ENCODE measurements around the gene HPCA. TPM values are rescaled to one million over a fixed set of nuclear protein-coding genes. Genes with fewer than 3 reads are reported as not detected.
A peak's percentile ranks its signal among the peaks of the same experiment; 100 is the strongest.

The HPCA gene
- total RNA-seq, 2 donors from 2014 or later: 0.38 TPM; not detected in 1

- ATAC-seq (no peak), DNase-seq (ENCODE audit: low spot score) (no peak)
- H3K27me3 Mint-ChIP-seq: peaks cover 53 to 58% of the 10 kb centered on the region in 2 donors
- H3K4me1 Mint-ChIP-seq (ENCODE audit: low read depth in 2 of 2): peaks cover 6 to 20% of the 10 kb centered on the region in 2 donors
- no peaks in the 10 kb centered on the region for H3K36me3 Mint-ChIP-seq
- H3K4me3 Mint-ChIP-seq: no peak overlapping the region
- H3K27ac Mint-ChIP-seq: no peak overlapping the region
- H3K9me3 Mint-ChIP-seq: no peaks in the 10 kb centered on the region
Observed at GRCh38 chr1:32888677-32889420, 2.6 kb downstream of the HPCA start.

DNA sequence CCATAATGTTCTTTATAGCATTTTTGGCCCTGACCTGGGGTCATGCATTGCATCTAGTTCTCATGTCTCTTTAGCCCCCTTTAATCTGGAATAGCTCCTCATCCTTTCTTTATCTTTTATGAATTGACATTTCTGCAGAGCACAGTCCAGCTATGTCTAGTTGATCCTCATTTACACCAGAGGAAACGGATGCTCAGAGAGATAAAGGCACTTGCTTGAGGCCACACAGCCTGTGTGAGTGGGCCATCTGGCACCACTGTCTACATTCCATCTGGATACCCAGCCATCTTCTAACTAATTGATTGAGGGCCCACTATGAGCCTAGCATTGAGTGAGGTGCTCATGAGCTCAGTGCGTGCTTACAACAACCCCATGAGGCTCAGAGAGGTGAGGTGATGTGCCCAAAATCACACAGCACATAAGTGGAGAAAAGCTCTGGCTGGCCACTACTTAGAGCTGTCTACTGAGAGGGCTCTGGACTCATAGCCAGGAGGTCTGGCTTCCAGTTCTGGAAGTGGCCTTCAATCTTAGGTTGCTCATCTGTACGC lies 3.5 kb downstream of the HPCA start:
- H3K27me3 Mint-ChIP-seq: peaks cover 48 to 53% of the 10 kb centered on the region in 2 donors
- no peaks in the 10 kb centered on the region for H3K36me3 Mint-ChIP-seq
- H3K4me3 Mint-ChIP-seq: no peak overlapping the region
- H3K27ac Mint-ChIP-seq: no peak overlapping the region
- DNase-seq (ENCODE audit: low spot score) (no peak), ATAC-seq (no peak)
- H3K9me3 Mint-ChIP-seq: no peaks in the 10 kb centered on the region
- peaks cover 6 to 20% of the 10 kb centered on the region in 2 donors for H3K4me1 Mint-ChIP-seq (ENCODE audit: low read depth in 2 of 2)

GRCh38 chr1:32890516-32891240 lies 4.4 kb downstream of the HPCA start:
- no peak for ATAC-seq
- peaks cover 0 to 14% of the 10 kb centered on the region in 2 donors for H3K4me1 Mint-ChIP-seq (ENCODE audit: low read depth in 2 of 2)

DNA sequence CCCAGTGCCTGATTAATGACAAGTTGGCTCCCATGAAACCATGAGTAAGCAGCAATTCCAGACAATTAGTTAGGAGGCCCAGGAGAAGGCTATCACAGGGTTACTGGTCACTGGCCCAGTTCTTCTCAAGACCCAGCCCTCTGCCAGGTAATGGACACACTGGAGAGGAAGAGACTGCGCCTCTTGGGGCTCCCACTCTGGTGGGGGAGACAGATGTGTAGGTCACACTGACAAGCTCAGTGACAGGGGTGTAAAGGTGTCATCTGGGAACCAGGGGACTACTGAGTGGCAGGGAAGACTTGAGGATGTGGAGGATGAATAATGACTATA lies 4.9 kb downstream of the HPCA start:
- Mint-ChIP-seq H3K27ac (no peak overlapping the region), H3K4me3 (no peak overlapping the region), H3K4me1 (ENCODE audit: low read depth in 2 of 2) (peaks cover 0 to 14% of the 10 kb centered on the region in 2 donors), H3K9me3 (no peaks in the 10 kb centered on the region), H3K36me3 (no peaks in the 10 kb centered on the region), H3K27me3 (peaks cover 40 to 47% of the 10 kb centered on the region in 2 donors)
- ATAC-seq (no peak), DNase-seq (ENCODE audit: low spot score) (no peak)

More at GRCh38 chr1:32890516-32891240, 4.4 kb downstream of the HPCA start:
- no peak overlapping the region for H3K4me3 Mint-ChIP-seq
- H3K9me3 Mint-ChIP-seq: no peaks in the 10 kb centered on the region
- no peaks in the 10 kb centered on the region for H3K36me3 Mint-ChIP-seq
- no peak for DNase-seq (ENCODE audit: low spot score)
- no peak overlapping the region for H3K27ac Mint-ChIP-seq
- peaks cover 42 to 44% of the 10 kb centered on the region in 2 donors for H3K27me3 Mint-ChIP-seq

DNA sequence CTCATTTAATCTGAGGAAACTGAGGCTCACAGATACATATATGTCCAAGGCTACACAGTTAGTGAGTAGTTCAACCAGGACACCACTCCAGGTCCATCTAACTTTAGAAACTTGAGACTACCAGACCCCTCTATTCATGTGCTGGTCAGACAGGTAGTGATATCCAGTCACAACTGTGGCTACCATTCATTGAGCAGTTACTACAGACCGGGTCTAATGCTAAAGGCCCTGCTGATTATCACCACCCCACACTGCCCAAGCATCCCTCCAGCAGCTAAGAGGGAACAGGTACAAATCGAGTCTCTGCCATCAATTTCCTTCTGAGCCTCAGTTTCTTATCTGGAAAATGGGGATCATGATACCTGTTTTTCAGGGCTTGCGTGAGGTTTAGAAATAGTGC lies 5.3 kb downstream of the HPCA start:
- Mint-ChIP-seq H3K9me3 (no peaks in the 10 kb centered on the region), H3K4me3 (peak overlapping the region; percentile 53), H3K27me3 (peaks cover 43 to 49% of the 10 kb centered on the region in 2 donors), H3K4me1 (ENCODE audit: low read depth in 2 of 2) (peaks cover 0 to 14% of the 10 kb centered on the region in 2 donors), H3K36me3 (no peaks in the 10 kb centered on the region), H3K27ac (no peak overlapping the region)
- no peak for DNase-seq (ENCODE audit: low spot score)
- no peak for ATAC-seq

DNA sequence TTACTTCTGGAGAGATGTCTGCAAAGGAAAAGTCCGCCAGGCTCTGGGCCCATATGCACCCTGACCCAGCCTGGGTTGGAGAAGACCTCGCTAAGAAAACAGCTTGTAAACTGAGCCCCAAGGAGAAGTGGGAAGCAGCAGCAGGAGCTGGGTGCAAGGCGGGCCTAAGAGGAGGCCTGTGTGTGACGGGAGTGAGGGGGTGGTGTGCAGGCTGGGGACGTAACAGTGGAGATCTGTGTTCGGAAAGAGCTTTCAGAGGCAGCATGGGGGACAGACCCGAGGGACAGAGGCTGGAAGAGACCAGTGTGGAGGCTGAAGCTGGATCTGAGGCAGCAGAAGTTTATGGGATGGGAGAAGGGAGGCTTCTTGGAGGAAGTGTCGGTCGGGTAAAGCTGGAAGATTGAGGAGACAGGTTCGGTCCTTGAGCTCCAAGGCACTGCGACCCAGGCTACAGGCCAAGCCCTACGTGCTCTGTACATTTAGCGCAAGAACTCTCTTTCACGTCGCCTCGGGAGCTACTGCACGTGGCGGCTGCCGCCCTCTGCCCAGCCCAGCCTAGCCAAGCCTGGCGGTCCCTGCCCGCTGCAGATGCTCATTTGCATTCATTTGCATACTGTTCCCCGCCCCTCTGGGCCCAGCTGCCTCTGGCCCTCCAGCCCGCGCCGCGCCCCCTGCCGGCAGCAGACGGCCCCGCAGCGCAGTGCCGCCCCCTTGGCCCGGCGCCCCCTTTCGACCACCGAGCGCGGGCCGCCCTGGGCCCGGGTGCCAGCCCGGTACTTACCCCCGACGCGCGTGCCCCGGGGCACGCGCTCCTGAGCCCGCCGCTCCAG lies 6.3 kb downstream of the HPCA start:
- DNase-seq (ENCODE audit: low spot score) (no peak), ATAC-seq (peak; percentile 53 to 72)
- Mint-ChIP-seq H3K27ac (no peak overlapping the region), H3K9me3 (no peaks in the 10 kb centered on the region), H3K27me3 (peaks cover 38 to 40% of the 10 kb centered on the region in 2 donors), H3K4me3 (peak overlapping the region; percentile 53), H3K4me1 (ENCODE audit: low read depth in 2 of 2) (peaks cover 0 to 8% of the 10 kb centered on the region in 2 donors), H3K36me3 (no peaks in the 10 kb centered on the region)

DNA sequence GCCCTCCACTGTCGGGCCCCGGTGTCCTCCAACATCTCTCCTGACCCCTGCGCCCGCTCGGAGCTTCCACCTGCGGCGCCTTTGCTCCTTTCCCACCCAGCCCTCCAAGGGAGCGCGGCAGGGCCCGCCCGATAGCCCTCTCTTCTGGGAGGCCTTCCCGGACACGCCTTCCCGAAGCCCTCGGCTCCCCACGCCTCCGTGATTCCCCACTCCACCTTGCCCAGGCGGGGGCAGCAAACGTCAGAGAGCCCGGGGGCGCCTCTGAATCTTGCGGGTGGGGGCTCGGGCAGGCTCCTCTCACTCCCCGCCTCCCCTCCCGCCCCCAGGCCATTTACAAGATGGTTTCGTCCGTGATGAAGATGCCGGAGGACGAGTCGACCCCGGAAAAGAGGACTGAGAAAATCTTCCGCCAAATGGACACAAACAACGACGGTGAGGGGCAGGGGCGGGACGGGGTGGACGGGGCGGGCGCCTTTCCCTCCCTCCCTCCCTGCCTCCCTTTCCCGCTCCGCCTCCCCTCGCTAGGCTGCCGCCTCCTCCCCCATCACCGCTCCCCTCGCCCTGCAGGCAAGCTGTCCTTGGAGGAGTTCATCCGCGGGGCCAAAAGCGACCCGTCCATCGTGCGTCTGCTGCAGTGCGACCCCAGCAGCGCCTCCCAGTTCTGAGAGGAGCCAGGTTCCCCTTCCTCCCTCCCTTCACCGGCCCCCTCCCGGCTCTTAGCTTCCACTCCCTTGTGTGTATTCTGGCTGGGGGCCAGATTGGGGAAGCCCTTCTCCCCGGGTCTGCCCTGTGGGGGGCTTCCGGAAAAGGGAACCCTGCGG lies 7.1 kb downstream of the HPCA start:
- DNase-seq (ENCODE audit: low spot score) (no peak), ATAC-seq (peak in 1 of 2 donors; percentile 37)
- peaks cover 0 to 8% of the 10 kb centered on the region in 2 donors for H3K4me1 Mint-ChIP-seq (ENCODE audit: low read depth in 2 of 2)

DNA sequence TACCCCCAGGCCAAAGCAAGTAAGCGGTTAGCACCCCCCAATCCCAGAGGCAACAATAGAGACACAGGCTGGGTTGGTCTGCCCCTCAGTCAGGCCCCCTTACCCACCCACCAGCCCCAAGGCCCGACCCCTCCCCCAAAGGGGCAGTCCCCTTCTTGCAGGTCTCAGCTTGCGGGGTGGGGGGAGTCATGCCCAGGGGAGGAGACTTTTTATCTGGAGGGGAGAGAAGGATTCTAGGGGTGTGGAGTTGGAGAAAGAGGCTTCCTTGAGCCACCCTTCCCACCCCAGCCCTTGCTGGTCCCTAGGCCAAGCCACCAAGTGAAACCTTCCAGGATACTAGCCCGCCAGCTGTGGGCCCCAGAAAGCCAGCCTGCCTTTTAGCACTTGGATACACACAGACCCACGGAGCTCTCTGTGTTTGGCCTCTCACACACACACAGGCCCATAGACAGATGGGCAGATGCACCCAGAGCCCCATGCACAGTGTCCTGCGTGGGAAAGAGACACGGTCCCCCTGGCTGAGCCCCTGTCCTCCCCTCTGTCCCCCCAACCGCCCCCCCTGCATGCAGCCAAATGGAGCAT lies 7.8 kb downstream of the HPCA start:
- Mint-ChIP-seq H3K36me3 (no peaks in the 10 kb centered on the region), H3K27ac (no peak overlapping the region), H3K4me3 (no peak overlapping the region), H3K27me3 (peaks cover 33 to 38% of the 10 kb centered on the region in 2 donors), H3K4me1 (ENCODE audit: low read depth in 2 of 2) (peaks cover 0 to 8% of the 10 kb centered on the region in 2 donors), H3K9me3 (no peaks in the 10 kb centered on the region)
- no peak for ATAC-seq
- DNase-seq (ENCODE audit: low spot score): no peak

More for the DNA sequence above, 7.1 kb downstream of the HPCA start:
- peak overlapping the region; percentile 45 for H3K4me3 Mint-ChIP-seq
- no peak overlapping the region for H3K27ac Mint-ChIP-seq
- H3K36me3 Mint-ChIP-seq: no peaks in the 10 kb centered on the region
- H3K27me3 Mint-ChIP-seq: peaks cover 34 to 35% of the 10 kb centered on the region in 2 donors
- H3K9me3 Mint-ChIP-seq: no peaks in the 10 kb centered on the region

DNA sequence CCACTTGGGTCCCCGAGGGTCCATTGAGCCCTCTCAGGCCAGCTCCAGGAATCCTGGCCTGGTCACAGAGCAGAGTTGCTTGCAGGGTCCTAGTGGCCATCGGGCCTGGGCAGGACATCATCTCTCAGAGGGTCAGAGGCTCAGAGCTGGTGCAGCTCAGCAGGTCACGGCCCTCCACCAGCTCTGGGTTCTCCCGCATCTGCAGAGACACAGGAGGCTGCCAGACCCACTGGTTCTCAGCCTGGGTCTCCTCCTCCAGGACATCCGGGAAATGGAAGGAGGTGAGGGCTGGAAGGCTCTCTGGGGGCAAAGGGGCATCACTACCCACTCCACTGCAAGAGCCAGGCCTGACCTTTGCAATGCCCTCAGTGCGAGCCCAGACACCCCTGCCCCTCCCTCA lies 8.4 kb downstream of the HPCA start:
- peaks cover 27 to 34% of the 10 kb centered on the region in 2 donors for H3K27me3 Mint-ChIP-seq
- peaks cover 0 to 8% of the 10 kb centered on the region in 2 donors for H3K4me1 Mint-ChIP-seq (ENCODE audit: low read depth in 2 of 2)
- H3K9me3 Mint-ChIP-seq: no peaks in the 10 kb centered on the region
- no peaks in the 10 kb centered on the region for H3K36me3 Mint-ChIP-seq
- H3K27ac Mint-ChIP-seq: no peak overlapping the region
- H3K4me3 Mint-ChIP-seq: no peak overlapping the region
- ATAC-seq: no peak
- DNase-seq (ENCODE audit: low spot score): no peak

DNA sequence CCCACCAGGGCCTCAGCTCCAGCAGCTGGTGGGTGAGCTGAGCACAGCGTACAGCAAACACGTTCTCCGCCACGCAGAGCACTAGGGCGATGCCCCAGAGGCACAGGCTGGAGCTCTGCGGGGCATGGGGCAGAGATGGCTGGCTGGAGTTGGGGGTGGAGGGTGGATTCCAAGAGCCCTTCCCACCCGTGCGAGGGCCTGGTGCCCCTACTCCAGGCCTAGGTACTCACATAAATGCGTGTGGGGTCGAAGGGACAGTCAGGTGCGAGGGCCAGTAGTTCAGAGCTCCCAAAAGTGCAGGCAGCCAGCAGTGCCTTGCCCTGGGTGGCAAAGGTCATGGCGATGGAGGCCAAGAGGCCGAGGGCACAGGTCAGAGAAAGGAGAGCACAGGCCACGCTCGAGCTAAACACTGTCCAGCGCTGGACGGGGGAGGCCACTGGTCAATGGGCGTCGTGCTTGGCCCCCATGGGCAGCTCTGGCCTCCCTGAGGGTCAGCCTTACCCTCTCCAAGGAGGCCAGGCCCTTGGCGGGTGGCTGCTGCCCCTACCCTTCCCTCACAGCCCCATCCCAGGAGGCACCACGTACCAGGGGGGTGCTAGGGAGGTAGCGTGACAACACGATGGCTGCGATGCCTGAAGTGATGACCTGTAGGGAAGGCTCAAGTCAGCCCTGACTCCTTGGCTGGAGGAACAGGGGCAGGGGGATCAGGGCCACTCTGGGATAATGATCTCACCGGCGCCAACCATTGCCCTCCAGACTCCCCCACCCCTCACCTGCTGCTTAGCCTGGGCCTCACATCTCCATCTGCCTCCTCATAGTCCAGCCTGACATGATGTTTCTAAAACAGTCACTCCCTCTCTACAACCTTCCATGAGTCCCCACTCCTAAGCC lies 9.3 kb downstream of the HPCA start:
- ATAC-seq: no peak
- peaks cover 23 to 30% of the 10 kb centered on the region in 2 donors for H3K27me3 Mint-ChIP-seq

DNA sequence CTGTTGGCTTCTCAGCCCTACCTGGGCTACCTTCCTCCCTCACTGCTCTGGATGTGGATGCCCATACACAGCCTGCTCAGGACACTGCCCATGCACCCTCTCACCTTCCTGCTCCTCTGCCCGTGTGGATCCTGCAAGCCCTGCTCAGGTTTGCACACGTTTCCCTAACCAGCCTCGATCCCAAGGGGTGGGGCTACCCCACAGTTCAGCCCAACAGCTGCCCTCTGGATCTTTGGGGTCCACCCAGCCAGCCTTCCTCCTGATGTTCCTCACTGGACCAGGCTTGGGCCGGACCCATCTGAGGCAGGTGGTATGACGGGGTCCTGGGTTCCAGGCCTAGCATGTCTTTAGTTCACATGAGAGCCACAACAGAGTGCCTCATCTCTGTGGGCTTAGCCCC lies 10.2 kb downstream of the HPCA start:
- H3K9me3 Mint-ChIP-seq: no peaks in the 10 kb centered on the region
- ATAC-seq (no peak), DNase-seq (ENCODE audit: low spot score) (no peak)
- no peak overlapping the region for H3K4me3 Mint-ChIP-seq
- H3K4me1 Mint-ChIP-seq (ENCODE audit: low read depth in 2 of 2): peaks cover 0 to 10% of the 10 kb centered on the region in 2 donors
- H3K27me3 Mint-ChIP-seq: peaks cover 20 to 26% of the 10 kb centered on the region in 2 donors
- no peaks in the 10 kb centered on the region for H3K36me3 Mint-ChIP-seq
- H3K27ac Mint-ChIP-seq: no peak overlapping the region

More for the DNA sequence above, 9.3 kb downstream of the HPCA start:
- Mint-ChIP-seq H3K4me1 (ENCODE audit: low read depth in 2 of 2) (peaks cover 0 to 10% of the 10 kb centered on the region in 2 donors), H3K27ac (no peak overlapping the region), H3K36me3 (no peaks in the 10 kb centered on the region), H3K4me3 (no peak overlapping the region), H3K9me3 (no peaks in the 10 kb centered on the region)
- DNase-seq (ENCODE audit: low spot score): no peak

Data from natural killer cell treated with Interleukin-12 subunit alpha and Interleukin-12 subunit beta and Interleukin-15 and Interleukin-18, amount 100 ng/mL, for 72 hours (primary cell).